Anterior cingulate cortex (tissue), 58 donors: Measurements from ENCODE around the gene EMD.
"Not testable (repeated sequence)": the region's sequence is repeated elsewhere in the genome, so short reads cannot be mapped to it uniquely, and the experiment has no call there.

Experiments
- DNase-seq, 58 donors: peaks; one replicate each; lab custom pipeline; 2025; lab: John Stamatoyannopoulos, UW

The EMD gene

DNA sequence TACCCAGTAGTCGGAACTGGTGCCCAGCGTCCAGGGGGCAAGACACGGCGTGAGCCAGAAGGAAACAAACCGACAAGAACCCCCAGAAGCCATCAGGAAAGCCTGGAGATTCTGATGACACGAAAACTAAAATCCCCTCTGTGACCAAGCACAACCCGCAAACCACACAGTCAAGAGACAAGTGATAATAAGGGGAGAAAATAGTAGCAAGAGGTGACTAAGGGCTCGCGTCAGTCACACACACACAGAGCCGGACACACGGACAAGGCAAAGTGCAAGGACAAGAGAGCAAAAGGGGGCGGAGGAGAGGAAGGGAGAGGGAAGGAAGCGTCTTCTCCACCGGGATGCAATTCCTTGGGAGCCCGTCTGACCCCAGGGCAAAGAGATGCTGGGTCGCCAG lies 9.6 kb downstream of the EMD start:
- DNase-seq: not testable (repeated sequence)

DNA sequence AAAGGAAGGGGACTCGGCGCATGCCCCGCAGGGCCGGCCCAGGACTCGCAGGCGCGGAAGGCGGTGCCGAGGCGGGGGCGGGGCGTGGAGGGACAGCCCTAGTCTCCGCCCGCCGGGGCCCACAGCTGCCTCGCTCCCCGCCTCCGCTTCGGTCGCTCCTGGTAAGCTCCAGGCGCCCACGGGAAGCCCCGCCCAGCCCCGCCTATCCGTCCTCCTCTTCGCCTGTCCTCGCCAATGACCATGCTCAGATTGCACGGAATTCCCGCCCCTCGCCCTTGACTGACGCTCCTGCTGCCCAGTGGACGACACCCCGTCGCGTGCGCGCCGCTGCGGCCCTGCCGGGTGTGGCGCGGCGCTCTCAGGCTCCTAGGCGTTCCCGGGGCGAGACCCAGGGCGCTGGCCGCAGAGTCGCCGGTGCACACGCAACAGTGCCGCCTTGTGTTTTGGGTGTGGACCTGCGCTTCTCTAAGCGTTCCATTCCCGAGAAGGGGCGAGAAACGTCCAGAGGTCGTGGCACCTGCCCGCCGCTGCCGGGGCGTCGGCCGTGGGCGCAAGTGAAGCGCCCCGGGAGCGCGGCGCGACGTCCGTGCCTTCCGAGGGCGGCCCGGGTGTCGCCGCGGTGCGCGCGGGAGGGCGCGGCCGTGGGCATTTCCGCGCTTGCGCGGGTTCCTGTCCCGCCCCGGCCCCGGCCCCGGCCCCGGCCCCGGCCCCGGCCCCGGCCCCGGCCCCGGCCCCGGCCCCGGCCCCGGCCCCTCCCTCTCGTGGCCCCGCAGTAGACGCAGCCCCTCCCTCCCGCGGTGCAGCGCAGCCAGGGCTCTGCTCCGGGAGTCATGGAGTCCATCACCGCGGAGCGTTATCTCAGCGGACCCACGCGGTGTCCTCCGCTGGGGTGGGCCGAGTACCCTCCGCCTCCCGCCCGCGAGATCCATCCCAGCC lies 11.0 kb downstream of the EMD start:
- not testable (repeated sequence) for DNase-seq

- DNase-seq: not testable (repeated sequence)
Measured at GRCh38 chrX:154396363-154396762, 17.3 kb downstream of the EMD start.

GRCh38 chrX:154396973-154397887 lies 18.1 kb downstream of the EMD start:
- DNase-seq: peak in 39 of 58 donors; percentile 15 to 79 (median 55)

GRCh38 chrX:154397888-154398667 lies 19.0 kb downstream of the EMD start, which contains the start of gene RPL10:
Gene RPL10, plus strand, starts transcription at chrX:154398377. Its CDS starts 143 bp downstream, at chrX:154398520.
- peak; percentile 21 to 97 (median 90) for DNase-seq

GRCh38 chrX:154398668-154399526 lies 19.8 kb downstream of the EMD start:
- peak in 53 of 58 donors; percentile 3 to 82 (median 59) for DNase-seq

GRCh38 chrX:154399527-154400368 lies 20.7 kb downstream of the EMD start:
- DNase-seq: no peak

- not testable (repeated sequence) for DNase-seq
Measured at GRCh38 chrX:154400369-154400817, 21.3 kb downstream of the EMD start.

- no peak for DNase-seq
Measured at GRCh38 chrX:154401045-154401799, 22.1 kb downstream of the EMD start.

- DNase-seq: no peak
Measured at GRCh38 chrX:154401918-154402621, 23.0 kb downstream of the EMD start.

GRCh38 chrX:154402622-154403127 lies 23.6 kb downstream of the EMD start:
- no peak for DNase-seq

GRCh38 chrX:154403192-154403591 lies 24.1 kb downstream of the EMD start:
- DNase-seq: no peak

DNA sequence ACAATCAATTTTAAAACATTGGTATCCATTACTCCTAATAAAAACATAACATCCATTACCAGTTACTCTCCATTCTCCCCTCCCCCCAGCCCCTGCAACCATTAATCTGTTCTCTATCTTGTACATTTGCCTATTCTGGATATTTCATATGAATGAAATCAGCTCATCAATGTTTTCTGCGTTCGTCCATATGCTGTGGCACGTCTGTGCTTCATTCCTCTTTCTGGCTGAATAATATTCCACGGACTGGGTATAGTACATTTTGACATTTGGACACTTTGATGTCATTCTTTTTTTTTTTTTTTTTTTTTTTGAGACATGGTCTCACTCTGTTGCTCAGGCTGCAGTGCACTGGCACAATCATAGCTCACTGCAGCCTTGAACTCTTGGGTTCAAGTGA lies 24.8 kb downstream of the EMD start:
- no peak for DNase-seq

DNA sequence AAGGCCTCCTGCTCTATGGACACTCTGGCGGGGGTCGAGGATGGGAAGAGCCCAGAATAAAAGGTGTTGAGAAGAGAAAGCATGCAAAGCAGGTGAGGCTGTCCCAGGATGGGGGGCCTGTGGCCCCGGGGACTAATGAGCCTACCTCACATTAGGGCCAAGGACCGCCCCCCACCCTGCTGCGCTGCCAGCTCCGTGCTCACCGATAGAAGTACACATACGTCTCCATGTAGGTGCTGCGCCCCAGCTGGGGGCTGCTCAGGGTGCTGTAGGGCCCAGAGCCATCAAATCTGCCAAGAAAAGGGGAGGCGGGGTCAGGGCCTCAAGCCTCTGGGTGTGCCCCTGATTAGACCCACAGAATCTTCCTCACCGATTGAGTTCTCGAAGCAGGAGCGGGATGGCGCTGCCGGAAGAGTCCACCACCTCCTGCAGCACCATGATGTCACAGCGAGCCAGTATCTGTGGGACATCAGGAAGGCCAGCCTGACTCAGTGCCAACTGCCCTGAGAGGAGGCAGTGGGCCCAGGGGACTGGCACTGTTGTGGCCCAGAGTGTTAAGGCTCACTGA lies 25.6 kb downstream of the EMD start:
- DNase-seq: no peak

DNA sequence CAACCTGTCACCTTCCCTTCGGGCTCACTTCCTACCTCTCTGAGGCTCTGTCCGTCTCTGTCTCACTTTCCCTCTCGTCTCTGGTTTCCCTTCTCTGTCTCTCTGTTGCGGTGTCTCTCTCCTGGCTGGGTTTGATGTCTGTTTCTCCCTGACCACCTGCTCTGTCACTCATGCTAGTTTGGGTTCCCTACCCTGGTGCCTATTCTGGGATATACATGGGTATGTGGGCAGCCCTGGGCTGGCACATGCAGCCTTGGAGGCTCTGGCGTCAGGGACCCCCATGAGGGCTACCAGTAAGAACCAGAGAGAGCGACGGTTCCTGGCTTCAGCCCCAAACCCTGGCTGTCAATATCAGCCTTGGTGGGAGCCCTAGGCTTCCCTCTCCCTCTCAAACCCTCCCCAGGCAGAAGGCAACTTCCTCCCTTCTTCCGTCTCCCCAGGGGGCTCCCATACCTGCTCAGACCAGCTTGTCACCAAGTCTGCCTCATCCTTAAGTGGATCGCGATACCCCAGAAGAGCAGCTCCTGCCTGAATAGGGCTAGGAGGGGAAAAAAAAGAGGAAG lies 29.6 kb downstream of the EMD start:
- DNase-seq: no peak
